Brain microvascular endothelial cell (primary cell): ENCODE measurements around the gene NDUFAF2.
A peak's percentile ranks its signal among the peaks of the same experiment; 100 is the strongest.

Experiments used
- DNase-seq: peaks from one replicate; pipeline ENCODE4 v3.0.0-alpha.2; 2020
- H3K27ac ChIP-seq: fragments of 250-450 bp; sonication (Bioruptor Pico); 2 replicates; pipeline ENCODE4 v1.5.1; 2020; ENCODE audit warnings: mild to moderate bottlenecking, moderate library complexity
- H3K27me3 ChIP-seq: fragments of 250-450 bp; sonication (Bioruptor Pico); replicated peaks from 2 replicates; pipeline ENCODE4 v1.5.1; 2020; ENCODE audit warnings: mild to moderate bottlenecking
- H3K36me3 ChIP-seq: fragments of 250-450 bp; sonication (Bioruptor Pico); replicated peaks from 2 replicates; pipeline ENCODE4 v1.5.1; 2020; ENCODE audit warnings: mild to moderate bottlenecking
- H3K4me3 ChIP-seq: 2 replicates; pipeline ENCODE4 v1.5.1; 2011; ENCODE audit warnings: low read depth, mild to moderate bottlenecking, control low read depth, low read length, moderate library complexity
- CTCF ChIP-seq: IDR thresholded peaks from 2 replicates; pipeline ENCODE4 v1.5.1; 2011; ENCODE audit warnings: low read depth, mild to moderate bottlenecking, moderate library complexity, low read length, control low read depth, inconsistent platforms; ENCODE audit errors: missing control alignments
- in situ Hi-C: cut with HindIII; loops from 2 replicates; pipeline ENCODE4 v1.10.0; 2017; ENCODE audit warnings: low sequenced_read_pairs, low pct_ligation_motif_present

NDUFAF2 gene

GRCh38 chr5:60944904-60945812, at the start of gene NDUFAF2, which contains the start of gene ERCC8:
TSS of gene NDUFAF2 (plus strand) at chr5:60945205. CDS start at chr5:60945256, 51 bp downstream.
TSS of gene ERCC8 (minus strand) at chr5:60945070. CDS start at chr5:60945008, 62 bp downstream.
- peak within 1 kb of the TSS; percentile 90 for H3K4me3 ChIP-seq
- DNase-seq: peak; percentile 92
- no peaks in the 10 kb centered on the region for H3K27me3 ChIP-seq
- H3K36me3 ChIP-seq: no peaks in the 10 kb centered on the region
- no peak for TF ChIP-seq CTCF
- peak within 1 kb of the TSS; percentile 66 for H3K27ac ChIP-seq
- in situ Hi-C loops: no loop called here

GRCh38 chr5:60896991-60897390, 48.0 kb upstream of the NDUFAF2 start:
- Histone ChIP-seq H3K4me3 (no peak overlapping the region), H3K27me3 (no peaks in the 10 kb centered on the region), H3K27ac (no peak overlapping the region), H3K36me3 (no peaks in the 10 kb centered on the region)
- no peak for TF ChIP-seq CTCF
- in situ Hi-C loops: no loop called here
- DNase-seq: no peak

- Histone ChIP-seq H3K4me3 (no peak overlapping the region), H3K36me3 (no peaks in the 10 kb centered on the region), H3K27me3 (no peaks in the 10 kb centered on the region), H3K27ac (no peak overlapping the region)
- in situ Hi-C loops: no loop called here
- TF ChIP-seq CTCF: no peak
- no peak for DNase-seq
These were observed 41.6 kb upstream of the NDUFAF2 start for GRCh38 chr5:60903356-60903755.

GRCh38 chr5:60916646-60917045, 28.4 kb upstream of the NDUFAF2 start:
- no peak overlapping the region for H3K4me3 ChIP-seq
- H3K36me3 ChIP-seq: no peaks in the 10 kb centered on the region
- H3K27me3 ChIP-seq: no peaks in the 10 kb centered on the region
- DNase-seq: no peak
- H3K27ac ChIP-seq: no peak overlapping the region
- in situ Hi-C loops: no loop called here
- no peak for TF ChIP-seq CTCF

- no peak overlapping the region for H3K4me3 ChIP-seq
- TF ChIP-seq CTCF: no peak
- in situ Hi-C loops: no loop called here
- H3K36me3 ChIP-seq: no peaks in the 10 kb centered on the region
- H3K27ac ChIP-seq: no peak overlapping the region
- H3K27me3 ChIP-seq: no peaks in the 10 kb centered on the region
- DNase-seq: no peak
These were observed 26.5 kb upstream of the NDUFAF2 start for GRCh38 chr5:60918466-60918865.
